ENCODE results near the gene SARS1. TPM values are rescaled to one million over a fixed set of nuclear protein-coding genes. Genes with fewer than 3 reads are reported as not detected.

Gene SARS1
- total and polyA plus RNA-seq, 2 donors (not counting 1 experiment from before 2014, with no cell fraction given) = 59.1 to 115 TPM

DNA sequence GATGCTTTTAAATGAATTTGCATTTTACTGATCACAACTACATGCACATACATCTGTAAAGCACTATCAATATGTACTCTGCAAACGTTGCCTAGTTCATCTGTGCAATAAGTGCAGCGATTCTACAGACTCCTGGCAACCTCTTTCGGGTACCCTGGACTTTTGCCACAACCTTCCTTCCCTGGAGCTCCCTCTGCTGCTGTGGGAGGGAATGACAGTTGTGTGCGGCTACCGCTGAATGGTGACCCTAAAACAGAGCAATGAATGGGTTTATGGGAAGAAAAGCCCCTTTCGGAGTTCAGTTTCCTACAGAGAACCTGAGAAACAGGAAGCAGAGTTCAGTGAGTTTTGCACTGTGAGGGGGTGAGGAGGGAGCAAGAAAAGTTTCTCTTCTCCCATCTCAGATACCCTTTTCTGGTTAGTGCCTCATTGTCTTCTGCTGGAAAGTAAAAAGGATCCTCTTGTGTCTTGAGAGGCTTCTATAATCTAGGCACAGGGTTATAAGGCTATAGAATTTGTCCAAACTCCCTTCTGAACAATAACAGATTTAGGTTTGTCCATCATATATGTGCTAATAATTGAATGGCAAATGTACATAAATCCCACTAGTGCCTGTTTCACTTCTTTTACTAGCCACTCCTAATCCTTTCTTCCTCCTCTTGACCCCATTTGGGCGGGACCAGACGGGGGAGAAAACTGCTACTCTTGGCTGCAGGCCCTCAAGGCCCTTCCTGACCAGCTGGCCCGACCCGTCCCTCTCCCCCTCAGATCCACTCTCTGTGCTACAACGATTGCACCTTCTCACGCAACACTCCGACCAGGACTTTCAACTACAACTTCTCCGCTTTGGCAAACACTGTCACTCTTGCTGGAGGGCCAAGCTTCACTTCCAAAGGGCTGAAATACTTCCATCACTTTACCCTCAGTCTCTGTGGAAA is 19.8 kb upstream of the SARS1 start:
- Mint-ChIP-seq H3K27ac (peak overlapping the region; percentile 10), H3K4me1 (peaks cover 10% of the 10 kb centered on the region), H3K9me3 (ENCODE audit: insufficient read depth) (no peaks in the 10 kb centered on the region), H3K4me3 (no peak overlapping the region), H3K27me3 (peaks cover 6% of the 10 kb centered on the region)
- Histone ChIP-seq H4K20me1 (ENCODE audit: control insufficient read depth, insufficient read depth, low read length, poor library complexity, severe bottlenecking) (no peaks in the 10 kb centered on the region), H3K27ac (ENCODE audit: low read length in 2 of 2) (no peak overlapping the region), H3K9ac (ENCODE audit: low read length) (no peak overlapping the region), H3K4me2 (replicated peaks; ENCODE audit: low read depth, low read length, poor library complexity, severe bottlenecking) (peak overlapping the region; percentile 40), H3K4me3 (ENCODE audit: control extremely low read depth in 1 of 5, extremely low read depth in 1 of 5, insufficient read depth in 1 of 5, low read depth in 2 of 5, low read length in 4 of 5) (no peak overlapping the region), H3K36me3 (replicated peaks in 1 of 2; ENCODE audit: control extremely low read depth in 1 of 2, control insufficient read depth in 1 of 2, extremely low read depth in 1 of 2, insufficient read depth in 2 of 2, low read length in 1 of 2) (no peaks in the 10 kb centered on the region), H3K9me3 (ENCODE audit: control extremely low read depth in 1 of 3, control insufficient read depth in 2 of 3, insufficient read depth in 1 of 3, low read length in 2 of 3) (no peaks in the 10 kb centered on the region), H3K4me1 (ENCODE audit: control insufficient read depth in 2 of 2, insufficient read depth in 2 of 2, low read length in 2 of 2) (peaks cover 9 to 10% of the 10 kb centered on the region in 2 donors), H2AFZ (ENCODE audit: insufficient read depth, low read depth, low read length, poor library complexity, severe bottlenecking) (peak overlapping the region; percentile 53), H3K79me2 (ENCODE audit: control insufficient read depth, insufficient read depth, low read length) (no peaks in the 10 kb centered on the region), H3K27me3 (replicated peaks in 1 of 4; ENCODE audit: control extremely low read depth in 1 of 4, control insufficient read depth in 3 of 4, insufficient read depth in 4 of 4, low read length in 3 of 4) (no peaks in the 10 kb centered on the region)
- TF ChIP-seq CTCF (IDR thresholded peaks at IDR 0.05) = peak; percentile 80
- no peak for TF ChIP-seq EZH2 (IDR thresholded peaks at IDR 0.05; ENCODE audit: borderline replicate concordance, insufficient read depth, low read depth, low read length, poor library complexity, severe bottlenecking)
- WGBS (ENCODE audit: insufficient coverage) = 52% methylated on average over 10 of the region's 14 CpGs
- DNase-seq = peak; percentile 75
- intact Hi-C loops (cut with micrococcal nuclease) = loop anchor here (1.0 to 10.0 kb wide), 3 partner anchors 19 to 169 kb away; partner anchors contain the start of genes ELAPOR1 and SARS1
- POLR2A ChIA-PET = no interaction called here
- CTCF ChIA-PET = interaction anchor here (0.9 to 2.2 kb wide), 10 partner anchors 11 to 339 kb away, joined by 3 to 8 read pairs (median 4); partner anchors contain the start of genes ELAPOR1 and SARS1
- peak; percentile 94 for ATAC-seq (ENCODE audit: low read depth)

All from B cell (primary cell).